ENCODE data around the gene C22orf31.

C22orf31 gene

GRCh38 chr22:29081517-29082236 is 20.0 kb upstream of the C22orf31 start:
- DNase-seq (ENCODE audit: low spot score): no peak

GRCh38 chr22:29080106-29080975 is 18.7 kb upstream of the C22orf31 start:
- DNase-seq (ENCODE audit: low spot score): peak; percentile 63

- DNase-seq (ENCODE audit: low spot score): peak; percentile 82
These were observed 17.7 kb upstream of the C22orf31 start for GRCh38 chr22:29079218-29079901.

- DNase-seq (ENCODE audit: low spot score): no peak
These were observed 17.2 kb upstream of the C22orf31 start for GRCh38 chr22:29078869-29079207.

- DNase-seq (ENCODE audit: low spot score): no peak
These were observed 16.6 kb upstream of the C22orf31 start for GRCh38 chr22:29078036-29078868.

GRCh38 chr22:29074276-29074772 is 12.7 kb upstream of the C22orf31 start:
- DNase-seq (ENCODE audit: low spot score): no peak

- DNase-seq (ENCODE audit: low spot score): peak; percentile 67
These were observed 12.1 kb upstream of the C22orf31 start for GRCh38 chr22:29073618-29074275.

GRCh38 chr22:29072979-29073617 is 11.5 kb upstream of the C22orf31 start, which contains the start of gene KREMEN1:
Gene KREMEN1, plus strand, starts transcription at chr22:29073035. Its CDS starts 96 bp downstream, at chr22:29073131.
- DNase-seq (ENCODE audit: low spot score): no peak

GRCh38 chr22:29072193-29072978 is 10.8 kb upstream of the C22orf31 start:
- DNase-seq (ENCODE audit: low spot score): peak; percentile 98

- DNase-seq (ENCODE audit: low spot score): no peak
These were observed 9.8 kb upstream of the C22orf31 start for GRCh38 chr22:29071261-29072045.

- no peak for DNase-seq (ENCODE audit: low spot score)
These were observed 8.9 kb upstream of the C22orf31 start for GRCh38 chr22:29070490-29070889.

- no peak for DNase-seq (ENCODE audit: low spot score)
These were observed 7.8 kb upstream of the C22orf31 start for GRCh38 chr22:29069463-29069862.

- no peak for DNase-seq (ENCODE audit: low spot score)
These were observed 4.0 kb upstream of the C22orf31 start for GRCh38 chr22:29065468-29066190.

- no peak for DNase-seq (ENCODE audit: low spot score)
These were observed 723 bp upstream of the C22orf31 start for GRCh38 chr22:29062286-29062821.

GRCh38 chr22:29060931-29061330 is 700 bp downstream of the C22orf31 start:
- DNase-seq (ENCODE audit: low spot score): no peak

- DNase-seq (ENCODE audit: low spot score): no peak
These were observed 1.3 kb downstream of the C22orf31 start for GRCh38 chr22:29060251-29060869.

- no peak for DNase-seq (ENCODE audit: low spot score)
These were observed 5.2 kb downstream of the C22orf31 start for GRCh38 chr22:29056472-29056871.

Measured in D341Med (cell line).